GM12878 (cell line): ENCODE results near the gene GDE1. TPM values are rescaled to one million over a fixed set of nuclear protein-coding genes. Genes with fewer than 3 reads are reported as not detected.

Experiments
- ATAC-seq: fragments of 200-7000 bp; cut with Tn5 transposase; 3 replicates; pipeline ENCODE4 v1.9.1; 2020; ENCODE audit warnings: mild to moderate bottlenecking, moderate library complexity
- BruUV-seq: library from RNA; stranded (reverse); fragments of 400-500 nt; replicated peaks from 2 replicates; lab custom pipeline; 2021; lab: Mats Ljungman, UMichigan
- CTCF ChIA-PET: fragments of 300-600 bp; sonication (Branson Sonifier 250); formaldehyde crosslinking; extraction: SDS; loops from one replicate; lab custom pipeline; 2021; ENCODE audit warnings: inconsistent platforms; lab: Yijun Ruan, JAX
- POLR2A ChIA-PET: fragments of 350-600 bp; formaldehyde crosslinking; extraction: SDS; loops from one replicate; lab custom pipeline; 2021; ENCODE audit warnings: inconsistent platforms; lab: Charles Lee
- RAD21 ChIA-PET: fragments of 300-600 bp; sonication (Branson Sonifier 250); formaldehyde crosslinking; loops from one replicate; lab custom pipeline; 2023; ENCODE audit warnings: antibody characterized with exemption; ENCODE audit not compliant: unreplicated experiment; lab: Charles Lee
- SMC1A ChIA-PET: fragments of 300-600 bp; sonication (Branson Sonifier 250); formaldehyde crosslinking; loops from one replicate; lab custom pipeline; 2023; ENCODE audit not compliant: unreplicated experiment, uncharacterized antibody; lab: Charles Lee
- DNase-seq: peaks from one replicate; pipeline ENCODE4 v3.0.0-alpha.2; 2011; ENCODE audit warnings: low read depth, low spot score
- FAIRE-seq: peaks from 3 replicates; lab custom pipeline; 2011; peaks lifted over from hg19 to GRCh38; lab: Jason Lieb, UNC
- H2AFZ ChIP-seq: 2 replicates; pipeline ENCODE4 v1.6.0; 2011; ENCODE audit warnings: low read depth, low read length, control low read depth; ENCODE audit not compliant: control insufficient read depth
- H3K27ac ChIP-seq: 2 replicates; pipeline ENCODE4 v1.5.1; 2011; ENCODE audit warnings: control low read depth; ENCODE audit not compliant: control insufficient read depth, insufficient read depth
- H3K27me3 ChIP-seq, 2 experiments: replicated peaks in 1 of 2; 2 replicates each; pipeline versions ENCODE4 v1.6.0 to v1.6.1; 2011; ENCODE audit warnings: low read length in 1 of 2; ENCODE audit not compliant: control insufficient read depth in 2 of 2, insufficient read depth in 2 of 2
- H3K36me3 ChIP-seq, 2 experiments: 2 replicates each; pipeline ENCODE4 v1.5.1; 2011; ENCODE audit warnings: low read length in 1 of 2; ENCODE audit not compliant: control insufficient read depth in 2 of 2, insufficient read depth in 2 of 2
- H3K4me1 ChIP-seq: 2 replicates; pipeline ENCODE4 v1.6.1; 2011; ENCODE audit warnings: mild to moderate bottlenecking, low read length, moderate library complexity, mixed read lengths; ENCODE audit not compliant: control insufficient read depth, insufficient read depth
- H3K4me2 ChIP-seq: 2 replicates; pipeline ENCODE4 v1.6.0; 2011; ENCODE audit warnings: control low read depth; ENCODE audit not compliant: control insufficient read depth, insufficient read depth
- H3K4me3 ChIP-seq: fragments of 200-600 bp; sonication (generic); 2 replicates; pipeline ENCODE4 v1.5.1; 2016
- H3K79me2 ChIP-seq: 2 replicates; pipeline ENCODE4 v1.6.0; 2011; ENCODE audit warnings: low read length; ENCODE audit not compliant: control insufficient read depth, insufficient read depth
- H3K9ac ChIP-seq: 2 replicates; pipeline ENCODE4 v1.8.0; 2011; ENCODE audit warnings: low read length, control low read depth, mixed read lengths; ENCODE audit not compliant: control insufficient read depth, insufficient read depth
- H3K9me3 ChIP-seq: replicated peaks from 3 replicates; pipeline ENCODE4 v1.5.1; 2011; ENCODE audit warnings: mild to moderate bottlenecking, low read length; ENCODE audit not compliant: control insufficient read depth, insufficient read depth
- H4K20me1 ChIP-seq: 2 replicates; pipeline ENCODE4 v1.6.0; 2011; ENCODE audit not compliant: control insufficient read depth, insufficient read depth
- GABPA ChIP-seq: IDR thresholded peaks from 2 replicates; pipeline ENCODE4 v1.6.1; 2014; ENCODE audit warnings: antibody characterized with exemption, low read depth, mild to moderate bottlenecking, inconsistent platforms
- PRDM15 ChIP-seq: fragments of 450-650 bp; formaldehyde crosslinking; IDR thresholded peaks from 2 replicates; pipeline ENCODE4 v1.4.0; 2020; ENCODE audit warnings: mild to moderate bottlenecking, moderate library complexity
- SMAD1 ChIP-seq: fragments of 450-650 bp; IDR thresholded peaks from 2 replicates; pipeline ENCODE4 v1.6.1; 2018; ENCODE audit warnings: mild to moderate bottlenecking, low read depth; ENCODE audit not compliant: partially characterized antibody
- SUZ12 ChIP-seq: fragments of 200-600 bp; sonication (generic); IDR thresholded peaks from one replicate; pipeline ENCODE4 v1.6.1; 2018; ENCODE audit warnings: antibody characterized with exemption, mild to moderate bottlenecking; ENCODE audit not compliant: unreplicated experiment
- YBX1 ChIP-seq: fragments of 450-650 bp; IDR thresholded peaks from 2 replicates; pipeline ENCODE4 v1.6.1; 2016; ENCODE audit warnings: antibody characterized with exemption
- WGBS: methylation state at CpG from one replicate; pipeline ENCODE4 v1.1.6; 2016; ENCODE audit warnings: low lambda C conversion rate; ENCODE audit not compliant: insufficient replicate concordance, insufficient coverage; ENCODE audit errors: missing lambda C conversion rate; 5-methylcytosine and 5-hydroxymethylcytosine counted together
- in situ Hi-C: fragments of 300-500 bp; cut with MboI; formaldehyde crosslinking; loops from 9 replicates; pipeline ENCODE4 v1.14.3; 2018; ENCODE audit warnings: mixed read lengths
- intact Hi-C: fragments of 100-400 bp; cut with micrococcal nuclease; formaldehyde crosslinking; loops from one replicate; pipeline ENCODE4 v1.14.2; 2022; ENCODE audit not compliant: unreplicated experiment
- polyA plus RNA-seq, 11 experiments: library from polyadenylated mRNA; depleted of rRNA in 4 of 11; unstranded in 6 of 11; stranded (reverse) in 5 of 11; fragments of >200 nt; fragmentation: Nextera tagmentation in 4 of 11; fragmentation: Illumina TruSeq in 1 of 11; extraction: Ambion mirVana in 4 of 11; extraction: Trizol in 1 of 11; gene quantifications; 1 replicate in 1 of 11; 2 replicates in 10 of 11; pipeline versions ENCODE4 v1.2.1 to v1.2.3, GENCODE V29; 2011 to 2016; ENCODE audit warnings: inconsistent platforms in 2 of 11, missing spikeins in 2 of 11, low read depth in 1 of 11
- total RNA-seq, 4 experiments: library from RNA; depleted of rRNA in 3 of 4; stranded (reverse); fragments of >200 nt in 3 of 4; fragmentation: Illumina TruSeq in 1 of 4; extraction: Trizol in 1 of 4; gene quantifications; 2 replicates each; pipeline versions ENCODE4 v1.2.1 to v1.2.3, GENCODE V29; 2013 to 2021

Gene GDE1
- total and polyA plus RNA-seq, 10 of the 15 experiments (the other 5 are each of a cell fraction or from before 2014, with no cell fraction given): 14.8 to 31.8 (median 21.0) TPM

- TF ChIP-seq PRDM15 (CRISPR knock-in tag): no peak
- TF ChIP-seq SMAD1: no peak
Measured at GRCh38 chr16:19523559-19524355, 1.9 kb upstream of the GDE1 start, which contains the start of gene CCP110 (continued).

- Histone ChIP-seq H3K4me3 (no peak overlapping the region), H4K20me1 (no peaks in the 10 kb centered on the region), H3K9me3 (no peaks in the 10 kb centered on the region), H3K79me2 (peaks cover 67% of the 10 kb centered on the region), H3K4me2 (no peak overlapping the region; the same call in 1 of the 2 replicates), H3K9ac (no peak overlapping the region), H3K27ac (no peak overlapping the region), H2AFZ (peak overlapping the region; percentile 60), H3K4me1 (peaks cover 14% of the 10 kb centered on the region), H3K36me3 (no peaks in the 10 kb centered on the region), H3K27me3 (no peaks in the 10 kb centered on the region)
- no TSS peak for BruUV-seq
- intact Hi-C loops (loop anchor here (5.0 kb wide), 1 partner anchor 456 kb away; the partner anchor contains the start of gene COQ7), in situ Hi-C loops (loop anchor here (10.0 kb wide), 1 partner anchor 728 kb away; the partner anchor contains the start of gene RPS15A)
- no peak for TF ChIP-seq GABPA
- TF ChIP-seq SUZ12: no peak
- no peak for TF ChIP-seq YBX1
- ChIA-PET CTCF (interaction anchor here (1.0 to 5.2 kb wide), 3 partner anchors 20 to 401 kb away, joined by 3 to 56 read pairs (median 20); partner anchors contain the start of gene VPS35L), RAD21 (interaction anchor here (1.1 to 2.5 kb wide), 3 partner anchors 32 to 407 kb away, joined by 3 to 24 read pairs (median 3); partner anchors contain the start of gene VPS35L), POLR2A (interaction anchor here (0.6 to 2.6 kb wide), 3 partner anchors 12 to 597 kb away, joined by 4 to 23 read pairs (median 7); partner anchors contain the start of genes SMG1 and VPS35L), SMC1A (no interaction called here)
- DNase-seq (no peak), FAIRE-seq (no peak), ATAC-seq (no peak)
- 57% methylated on average over 18 of the region's 18 CpGs for WGBS
Measured at GRCh38 chr16:19523184-19523558, 1.3 kb upstream of the GDE1 start.
